ENCODE results near the gene LRG1. TPM values are rescaled to one million over a fixed set of nuclear protein-coding genes. Genes with fewer than 3 reads are reported as not detected.
A peak's percentile ranks its signal among the peaks of the same experiment; 100 is the strongest.

The LRG1 gene
- total and polyA plus RNA-seq, 3 experiments from 2014 or later = 0.06 TPM; not detected in 2

DNA sequence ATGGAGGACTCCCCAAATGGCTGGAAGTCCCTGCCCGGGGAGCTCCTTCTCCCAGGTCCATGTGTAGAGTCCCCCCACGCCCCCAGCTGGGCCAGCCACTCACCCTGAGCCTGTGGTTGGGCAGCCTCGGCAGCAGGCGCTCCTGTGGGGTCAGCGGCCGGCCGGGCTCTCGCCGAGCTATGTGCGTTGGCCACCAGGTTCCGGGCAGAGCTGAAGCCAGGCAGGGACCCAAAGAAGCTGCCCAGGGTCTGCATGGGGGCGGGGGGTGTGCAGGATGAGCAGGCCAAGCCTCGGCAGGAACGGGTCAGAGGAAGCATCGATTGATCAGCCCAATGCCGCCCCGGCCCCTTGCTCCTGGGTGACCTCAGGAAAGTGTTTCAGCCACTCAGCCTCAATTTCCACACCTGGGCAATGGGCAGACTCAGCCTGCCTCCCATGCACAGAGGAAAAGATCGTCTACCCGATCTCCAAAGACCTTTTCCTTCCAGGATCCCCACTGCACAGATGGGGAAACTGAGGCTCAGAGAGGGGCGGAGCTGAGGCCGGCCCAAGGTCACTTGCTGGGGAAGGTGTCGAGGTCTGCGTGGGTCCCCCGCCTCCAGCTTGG, 22.3 kb downstream of the LRG1 start:
- H3K36me3 Mint-ChIP-seq = no peaks in the 10 kb centered on the region
- Histone ChIP-seq H3K9me3 (ENCODE audit: low read length) (no peaks in the 10 kb centered on the region), H3K27me3 (ENCODE audit: insufficient read depth, low read length, poor library complexity, severe bottlenecking) (no peaks in the 10 kb centered on the region), H3K4me3 (ENCODE audit: low read length) (no peak overlapping the region), H3K4me1 (ENCODE audit: insufficient read depth, low read length) (no peaks in the 10 kb centered on the region), H3K27ac (ENCODE audit: low read depth, low read length) (no peak overlapping the region), H3K36me3 (ENCODE audit: insufficient read depth, low read length) (no peaks in the 10 kb centered on the region)
- no peaks in the 10 kb centered on the region for H3K4me1 Mint-ChIP-seq
- DNase-seq = no peak
- ChIA-PET CTCF (no interaction called here), POLR2A (no interaction called here)
- H3K4me3 Mint-ChIP-seq = no peak overlapping the region
- H3K27me3 Mint-ChIP-seq = peaks cover 7 to 8% of the 10 kb centered on the region in 2 donors
- H3K9me3 Mint-ChIP-seq = no peaks in the 10 kb centered on the region
- H3K27ac Mint-ChIP-seq = no peak overlapping the region

DNA sequence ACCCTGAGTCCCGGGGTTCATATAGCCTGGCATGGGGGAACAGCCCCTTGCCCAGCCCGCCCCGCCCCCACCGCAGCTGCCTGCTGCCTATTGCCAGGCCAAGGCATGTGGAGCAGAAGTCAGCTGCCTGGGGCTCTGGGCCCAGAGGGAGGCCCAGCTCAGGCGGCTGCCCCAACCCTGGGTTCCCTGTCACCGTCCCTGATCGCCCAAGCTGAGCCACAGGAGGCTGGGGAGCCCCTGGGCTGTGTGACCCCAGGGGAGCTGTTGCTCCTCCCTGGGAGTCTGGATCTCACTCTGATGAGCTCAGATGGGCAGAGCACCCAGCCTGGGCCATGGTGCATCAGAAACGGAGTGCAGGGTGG, 22.9 kb downstream of the LRG1 start:
- CTCF ChIA-PET = no interaction called here
- Histone ChIP-seq H3K4me3 (ENCODE audit: low read length) (no peak overlapping the region), H3K9me3 (ENCODE audit: low read length) (no peaks in the 10 kb centered on the region), H3K4me1 (ENCODE audit: insufficient read depth, low read length) (no peaks in the 10 kb centered on the region), H3K27ac (ENCODE audit: low read depth, low read length) (no peak overlapping the region), H3K27me3 (ENCODE audit: insufficient read depth, low read length, poor library complexity, severe bottlenecking) (no peaks in the 10 kb centered on the region), H3K36me3 (ENCODE audit: insufficient read depth, low read length) (no peaks in the 10 kb centered on the region)
- Mint-ChIP-seq H3K4me3 (no peak overlapping the region), H3K4me1 (no peaks in the 10 kb centered on the region), H3K27me3 (peaks cover 6 to 8% of the 10 kb centered on the region in 2 donors), H3K27ac (no peak overlapping the region), H3K9me3 (no peaks in the 10 kb centered on the region), H3K36me3 (no peaks in the 10 kb centered on the region)
- POLR2A ChIA-PET = no interaction called here
- no peak for DNase-seq

DNA sequence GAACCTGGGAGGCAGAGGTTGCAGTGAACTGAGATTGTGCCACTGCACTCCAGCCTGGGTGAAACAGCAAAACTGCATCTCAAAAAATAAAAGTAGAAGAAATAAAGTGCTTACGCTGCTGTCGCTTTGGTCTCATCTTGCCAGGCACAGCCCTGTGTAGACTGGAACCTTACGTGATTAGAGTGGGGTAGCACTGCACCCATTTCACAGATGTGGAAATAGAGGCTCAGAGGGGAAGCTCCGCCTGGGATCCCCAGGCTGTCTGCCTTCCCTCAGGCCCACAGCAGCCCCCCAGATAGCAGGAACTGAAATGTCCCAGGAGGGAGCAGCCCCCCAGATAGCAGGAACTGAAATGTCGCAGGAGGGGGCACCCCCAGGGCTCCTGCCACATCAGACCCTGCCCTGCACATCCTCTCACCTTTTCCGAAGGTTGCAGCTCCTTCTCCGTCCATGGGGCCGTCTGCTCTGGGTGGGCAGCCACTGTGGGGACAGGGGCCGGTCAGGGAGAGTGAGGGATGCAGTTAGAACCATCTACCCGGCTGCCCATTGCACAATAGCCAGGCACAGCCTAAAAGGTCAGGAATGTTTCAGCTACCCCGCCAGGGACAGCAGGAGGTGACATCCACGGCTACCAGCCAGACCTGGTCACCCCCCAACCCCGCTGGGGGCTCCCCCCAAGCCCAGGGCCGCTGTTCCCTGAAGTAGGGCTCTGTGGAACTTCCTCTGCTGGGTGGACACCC, 23.5 kb downstream of the LRG1 start:
- no peak overlapping the region for H3K27ac ChIP-seq (ENCODE audit: low read depth, low read length)
- no peak overlapping the region for H3K4me3 Mint-ChIP-seq
- peaks cover 3 to 8% of the 10 kb centered on the region in 2 donors for H3K27me3 Mint-ChIP-seq
- H3K4me3 ChIP-seq (ENCODE audit: low read length) = no peak overlapping the region
- H3K9me3 ChIP-seq (ENCODE audit: low read length) = no peaks in the 10 kb centered on the region
- no peaks in the 10 kb centered on the region for H3K9me3 Mint-ChIP-seq
- H3K27ac Mint-ChIP-seq = peak overlapping the region in 1 of 8 donors; percentile 10
- no peak for DNase-seq
- no peaks in the 10 kb centered on the region for H3K27me3 ChIP-seq (ENCODE audit: insufficient read depth, low read length, poor library complexity, severe bottlenecking)
- no peaks in the 10 kb centered on the region for H3K36me3 ChIP-seq (ENCODE audit: insufficient read depth, low read length)
- no peaks in the 10 kb centered on the region for H3K4me1 ChIP-seq (ENCODE audit: insufficient read depth, low read length)
- no peaks in the 10 kb centered on the region for H3K36me3 Mint-ChIP-seq
- ChIA-PET CTCF (interaction anchor here (1.2 kb wide), 1 partner anchor 9 kb away, joined by 6 read pairs; no protein-coding TSS in a partner anchor), POLR2A (no interaction called here)
- no peaks in the 10 kb centered on the region for H3K4me1 Mint-ChIP-seq

DNA sequence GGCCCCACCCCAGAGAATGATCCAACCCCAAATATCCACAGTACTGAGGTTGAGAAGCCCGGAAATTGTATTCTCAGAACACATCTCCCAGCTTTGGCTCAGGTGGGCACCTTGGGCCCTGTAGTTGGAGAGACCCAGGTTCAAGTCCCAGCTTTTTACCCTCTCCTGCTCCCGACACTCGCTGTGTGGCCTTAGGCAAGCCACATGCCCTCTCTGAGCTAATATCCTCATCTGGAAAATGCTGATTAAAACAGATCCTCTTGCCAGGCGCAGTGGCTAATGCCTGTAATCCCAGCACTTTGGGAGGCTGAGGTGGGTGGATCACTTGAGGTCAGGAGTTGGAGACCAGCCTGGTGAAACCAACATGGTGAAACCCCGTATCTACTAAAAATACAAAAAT, 24.1 kb downstream of the LRG1 start:
- Mint-ChIP-seq H3K27me3 (peaks cover 0 to 8% of the 10 kb centered on the region in 2 donors), H3K36me3 (no peaks in the 10 kb centered on the region), H3K4me1 (no peaks in the 10 kb centered on the region), H3K27ac (no peak overlapping the region), H3K4me3 (no peak overlapping the region), H3K9me3 (no peaks in the 10 kb centered on the region)
- no peak overlapping the region for H3K27ac ChIP-seq (ENCODE audit: low read depth, low read length)
- no peak overlapping the region for H3K4me3 ChIP-seq (ENCODE audit: low read length)
- no peak for DNase-seq
- ChIA-PET POLR2A (no interaction called here), CTCF (interaction anchor here (1.2 kb wide), 1 partner anchor 9 kb away, joined by 6 read pairs; no protein-coding TSS in a partner anchor)
- H3K4me1 ChIP-seq (ENCODE audit: insufficient read depth, low read length) = no peaks in the 10 kb centered on the region
- H3K9me3 ChIP-seq (ENCODE audit: low read length) = no peaks in the 10 kb centered on the region
- H3K36me3 ChIP-seq (ENCODE audit: insufficient read depth, low read length) = no peaks in the 10 kb centered on the region
- no peaks in the 10 kb centered on the region for H3K27me3 ChIP-seq (ENCODE audit: insufficient read depth, low read length, poor library complexity, severe bottlenecking)

DNA sequence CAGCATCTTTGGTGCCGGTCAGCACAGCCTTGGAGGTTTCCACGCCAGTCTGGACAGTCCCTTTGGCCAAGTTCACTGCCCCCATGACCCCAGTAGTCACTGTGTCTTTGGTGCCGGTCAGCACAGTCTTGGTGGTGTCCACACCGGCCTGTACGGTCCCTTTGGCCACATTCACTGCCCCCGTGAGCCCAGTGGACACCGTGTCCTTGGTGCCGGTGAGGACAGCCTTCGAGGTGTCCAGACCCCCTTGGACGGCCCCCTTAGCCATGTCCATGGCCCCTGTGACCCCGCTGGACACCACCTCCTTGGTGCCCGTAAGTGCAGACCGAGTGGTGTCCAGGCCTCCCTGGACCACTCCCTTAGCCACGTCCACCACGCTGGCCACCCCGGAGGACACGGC, 26.6 kb downstream of the LRG1 start:
- POLR2A ChIA-PET = no interaction called here
- DNase-seq = no peak
- Histone ChIP-seq H3K9me3 (ENCODE audit: low read length) (no peaks in the 10 kb centered on the region), H3K4me1 (ENCODE audit: insufficient read depth, low read length) (no peaks in the 10 kb centered on the region), H3K36me3 (ENCODE audit: insufficient read depth, low read length) (no peaks in the 10 kb centered on the region), H3K27me3 (ENCODE audit: insufficient read depth, low read length, poor library complexity, severe bottlenecking) (no peaks in the 10 kb centered on the region), H3K4me3 (ENCODE audit: low read length) (no peak overlapping the region), H3K27ac (ENCODE audit: low read depth, low read length) (no peak overlapping the region)
- no peak overlapping the region for H3K4me3 Mint-ChIP-seq
- CTCF ChIA-PET = interaction anchor here (1.7 kb wide), 1 partner anchor 10 kb away, joined by 3 read pairs; no protein-coding TSS in a partner anchor
- no peaks in the 10 kb centered on the region for H3K9me3 Mint-ChIP-seq
- no peaks in the 10 kb centered on the region for H3K27me3 Mint-ChIP-seq
- H3K36me3 Mint-ChIP-seq = no peaks in the 10 kb centered on the region
- no peak overlapping the region for H3K27ac Mint-ChIP-seq
- no peaks in the 10 kb centered on the region for H3K4me1 Mint-ChIP-seq

DNA sequence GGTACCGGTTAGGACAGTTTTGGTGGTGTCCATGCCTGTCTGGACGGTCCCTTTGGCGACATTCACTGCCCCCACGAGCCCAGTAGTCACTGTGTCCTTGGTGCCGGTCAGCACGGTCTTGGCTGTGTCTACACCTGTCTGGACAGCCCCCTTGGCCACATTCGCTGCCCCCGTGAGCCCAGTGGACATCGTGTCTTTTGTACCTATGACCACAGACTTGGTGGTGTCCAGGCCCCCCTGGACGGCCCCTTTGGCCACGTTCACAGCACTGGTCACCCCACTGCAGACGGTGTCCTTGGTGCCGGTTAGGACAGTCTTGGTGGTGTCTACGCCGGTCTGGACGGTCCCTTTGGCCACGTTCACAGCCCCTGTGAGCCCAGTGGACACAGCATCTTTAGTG, 27.8 kb downstream of the LRG1 start:
- no peak overlapping the region for H3K27ac Mint-ChIP-seq
- ChIA-PET CTCF (no interaction called here), POLR2A (no interaction called here)
- H3K4me1 Mint-ChIP-seq = no peaks in the 10 kb centered on the region
- Histone ChIP-seq H3K27ac (ENCODE audit: low read depth, low read length) (no peak overlapping the region), H3K4me3 (ENCODE audit: low read length) (no peak overlapping the region), H3K27me3 (ENCODE audit: insufficient read depth, low read length, poor library complexity, severe bottlenecking) (no peaks in the 10 kb centered on the region), H3K9me3 (ENCODE audit: low read length) (no peaks in the 10 kb centered on the region), H3K4me1 (ENCODE audit: insufficient read depth, low read length) (no peaks in the 10 kb centered on the region), H3K36me3 (ENCODE audit: insufficient read depth, low read length) (no peaks in the 10 kb centered on the region)
- no peaks in the 10 kb centered on the region for H3K9me3 Mint-ChIP-seq
- no peaks in the 10 kb centered on the region for H3K27me3 Mint-ChIP-seq
- DNase-seq = no peak
- H3K4me3 Mint-ChIP-seq = no peak overlapping the region
- no peaks in the 10 kb centered on the region for H3K36me3 Mint-ChIP-seq

DNA sequence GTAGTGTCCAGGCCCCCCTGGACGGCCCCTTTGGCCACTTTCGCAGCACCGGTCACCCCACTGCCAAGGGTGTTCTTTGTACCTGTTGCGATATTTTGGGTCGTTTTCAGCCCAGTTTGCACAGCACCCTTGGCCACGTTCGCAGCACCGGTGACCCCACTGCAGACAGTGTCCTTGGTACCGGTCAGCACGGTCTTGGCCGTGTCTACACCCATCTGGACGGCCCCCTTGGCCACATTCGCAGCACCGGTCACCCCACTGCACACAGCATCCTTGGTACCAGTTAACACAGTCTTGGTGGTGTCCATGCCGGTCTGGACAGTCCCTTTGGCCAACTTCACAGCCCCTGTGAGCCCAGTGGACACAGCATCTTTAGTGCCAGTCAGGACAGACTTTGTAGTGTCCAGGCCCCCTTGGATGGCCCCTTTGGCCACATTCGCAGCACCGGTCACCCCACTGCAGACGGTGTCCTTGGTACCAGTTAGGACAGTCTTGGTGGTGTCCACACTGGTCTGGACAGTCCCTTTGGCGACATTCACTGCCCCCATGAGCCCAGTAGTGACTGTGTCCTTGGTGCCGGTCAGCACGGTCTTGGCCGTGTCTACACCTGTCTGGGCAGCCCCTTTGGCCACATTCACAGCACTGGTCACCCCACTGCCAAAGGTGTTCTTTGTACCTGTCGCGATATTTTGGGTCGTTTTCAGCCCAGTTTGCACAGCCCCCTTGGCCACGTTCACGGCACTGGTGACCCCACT, 28.4 kb downstream of the LRG1 start:
- H3K4me1 Mint-ChIP-seq = no peaks in the 10 kb centered on the region
- CTCF ChIA-PET = no interaction called here
- DNase-seq = no peak
- no peaks in the 10 kb centered on the region for H3K27me3 Mint-ChIP-seq
- POLR2A ChIA-PET = no interaction called here
- no peak overlapping the region for H3K4me3 ChIP-seq (ENCODE audit: low read length)
- H3K27ac ChIP-seq (ENCODE audit: low read depth, low read length) = no peak overlapping the region
- H3K9me3 Mint-ChIP-seq = no peaks in the 10 kb centered on the region
- H3K4me3 Mint-ChIP-seq = no peak overlapping the region
- H3K27me3 ChIP-seq (ENCODE audit: insufficient read depth, low read length, poor library complexity, severe bottlenecking) = no peaks in the 10 kb centered on the region
- peaks cover 0 to 3% (median 0%) of the 10 kb centered on the region in 3 donors for H3K36me3 Mint-ChIP-seq
- H3K36me3 ChIP-seq (ENCODE audit: insufficient read depth, low read length) = no peaks in the 10 kb centered on the region
- no peaks in the 10 kb centered on the region for H3K9me3 ChIP-seq (ENCODE audit: low read length)
- H3K27ac Mint-ChIP-seq = no peak overlapping the region
- H3K4me1 ChIP-seq (ENCODE audit: insufficient read depth, low read length) = no peaks in the 10 kb centered on the region

DNA sequence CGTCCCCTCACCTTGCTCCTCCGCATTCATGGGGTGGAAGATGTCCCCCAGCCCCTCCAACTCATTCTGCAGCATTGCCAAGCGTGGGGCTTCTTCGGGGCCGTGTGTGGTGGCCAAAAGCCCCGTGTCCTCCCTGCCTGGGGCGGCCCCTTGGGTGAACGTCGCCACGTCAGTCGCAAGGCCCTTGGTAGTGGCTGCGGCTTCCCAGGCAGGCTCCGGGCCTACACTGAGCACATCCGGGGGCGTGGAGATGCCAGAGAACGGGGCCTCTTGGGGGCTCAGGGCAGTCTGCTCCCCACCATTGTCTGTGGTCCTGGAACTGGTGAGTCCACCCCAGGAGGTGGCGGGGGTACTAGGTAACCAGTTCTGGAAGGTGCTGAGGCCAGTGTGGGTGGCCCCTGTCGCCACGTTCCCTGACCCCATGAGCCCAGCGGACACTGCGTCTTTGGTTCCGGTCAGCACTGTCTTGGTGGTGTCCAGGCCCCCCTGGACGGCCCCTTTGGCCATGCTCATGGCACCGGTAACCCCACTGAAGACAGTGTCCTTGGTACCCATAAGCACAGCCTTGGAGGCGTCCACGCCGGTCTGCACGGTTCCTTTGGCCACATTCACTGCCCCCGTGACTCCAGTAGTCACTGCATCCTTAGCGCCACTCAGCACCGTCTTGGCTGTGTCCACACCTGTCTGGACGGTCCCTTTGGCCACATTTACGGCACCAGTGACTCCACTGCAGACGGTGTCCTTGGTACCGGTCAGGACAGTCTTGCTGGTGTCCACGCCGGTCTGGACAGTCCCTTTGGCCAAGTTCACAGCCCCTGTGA, 29.2 kb downstream of the LRG1 start:
- Mint-ChIP-seq H3K4me3 (no peak overlapping the region), H3K9me3 (no peaks in the 10 kb centered on the region), H3K4me1 (no peaks in the 10 kb centered on the region), H3K27ac (no peak overlapping the region), H3K36me3 (peaks cover 3 to 9% (median 4%) of the 10 kb centered on the region in 3 donors), H3K27me3 (no peaks in the 10 kb centered on the region)
- Histone ChIP-seq H3K27me3 (ENCODE audit: insufficient read depth, low read length, poor library complexity, severe bottlenecking) (no peaks in the 10 kb centered on the region), H3K9me3 (ENCODE audit: low read length) (no peaks in the 10 kb centered on the region), H3K27ac (ENCODE audit: low read depth, low read length) (no peak overlapping the region), H3K4me3 (ENCODE audit: low read length) (no peak overlapping the region), H3K4me1 (ENCODE audit: insufficient read depth, low read length) (no peaks in the 10 kb centered on the region), H3K36me3 (ENCODE audit: insufficient read depth, low read length) (no peaks in the 10 kb centered on the region)
- POLR2A ChIA-PET = no interaction called here
- CTCF ChIA-PET = no interaction called here
- DNase-seq = no peak
